NT2/D1 (cell line): ENCODE measurements around the gene SORT1.

Experiments used
- DNase-seq: peaks from one replicate; pipeline ENCODE4 v3.0.0-alpha.2; 2011; ENCODE audit warnings: low read depth, low spot score
- H3K27me3 ChIP-seq: 2 replicates; pipeline ENCODE4 v1.6.0; 2011; ENCODE audit warnings: mild to moderate bottlenecking; ENCODE audit not compliant: insufficient read length, insufficient read depth
- H3K36me3 ChIP-seq: 2 replicates; pipeline ENCODE4 v1.6.1; 2011; ENCODE audit warnings: mild to moderate bottlenecking, low read length, mixed read lengths; ENCODE audit not compliant: insufficient read depth, insufficient read length
- H3K4me1 ChIP-seq: 2 replicates; pipeline ENCODE4 v1.5.1; 2011; ENCODE audit not compliant: insufficient read depth, insufficient read length
- H3K4me3 ChIP-seq: 2 replicates; pipeline ENCODE4 v1.5.1; 2011; ENCODE audit warnings: low read depth; ENCODE audit not compliant: insufficient read length
- H3K9ac ChIP-seq: 2 replicates; pipeline ENCODE4 v1.6.0; 2011; ENCODE audit warnings: low read depth; ENCODE audit not compliant: insufficient read length
- H3K9me3 ChIP-seq: 2 replicates; pipeline ENCODE4 v1.5.1; 2011; ENCODE audit warnings: mild to moderate bottlenecking, low read length; ENCODE audit not compliant: insufficient read depth
- SUZ12 ChIP-seq: IDR thresholded peaks from 2 replicates; pipeline ENCODE4 v1.6.1; 2011; ENCODE audit not compliant: insufficient read length, insufficient read depth; ENCODE audit errors: extremely low read depth
- YY1 ChIP-seq: IDR thresholded peaks from 2 replicates; pipeline ENCODE4 v1.6.1; 2011; ENCODE audit not compliant: insufficient read length, insufficient read depth
- ZNF274 ChIP-seq: IDR thresholded peaks from 2 replicates; pipeline ENCODE4 v1.6.1; 2011; ENCODE audit warnings: mild to moderate bottlenecking, low read depth, low read length

The SORT1 gene

GRCh38 chr1:109270623-109271317 lies 126.9 kb downstream of the SORT1 start:
- TF ChIP-seq SUZ12 (no peak), YY1 (no peak), ZNF274 (no peak)
- no peaks in the 10 kb centered on the region; the same call in 1 of the 2 replicates for H3K9me3 ChIP-seq
- H3K4me3 ChIP-seq: no peak overlapping the region

GRCh38 chr1:109269981-109270622 lies 127.6 kb downstream of the SORT1 start:
- TF ChIP-seq YY1 (no peak), SUZ12 (no peak), ZNF274 (no peak)
- H3K9me3 ChIP-seq: no peaks in the 10 kb centered on the region; the same call in 1 of the 2 replicates
- no peak overlapping the region for H3K4me3 ChIP-seq
- peaks cover 18% of the 10 kb centered on the region for H3K4me1 ChIP-seq
- no peak for DNase-seq
- H3K27me3 ChIP-seq: no peaks in the 10 kb centered on the region
- H3K36me3 ChIP-seq: peaks cover 81% of the 10 kb centered on the region
- no peak overlapping the region for H3K9ac ChIP-seq

More at GRCh38 chr1:109270623-109271317, 126.9 kb downstream of the SORT1 start:
- no peaks in the 10 kb centered on the region for H3K27me3 ChIP-seq
- H3K4me1 ChIP-seq: peaks cover 23% of the 10 kb centered on the region
- no peak for DNase-seq
- H3K9ac ChIP-seq: no peak overlapping the region
- H3K36me3 ChIP-seq: peaks cover 75% of the 10 kb centered on the region

GRCh38 chr1:109269212-109269980 lies 128.3 kb downstream of the SORT1 start:
- TF ChIP-seq YY1 (no peak), SUZ12 (no peak), ZNF274 (no peak)
- H3K4me3 ChIP-seq: no peak overlapping the region
- no peaks in the 10 kb centered on the region for H3K27me3 ChIP-seq
- H3K9me3 ChIP-seq: no peaks in the 10 kb centered on the region; the same call in 1 of the 2 replicates
- no peak overlapping the region for H3K9ac ChIP-seq
- H3K4me1 ChIP-seq: peaks cover 18% of the 10 kb centered on the region
- no peak for DNase-seq
- H3K36me3 ChIP-seq: peaks cover 88% of the 10 kb centered on the region

- Histone ChIP-seq H3K27me3 (no peaks in the 10 kb centered on the region), H3K9ac (no peak overlapping the region), H3K9me3 (no peaks in the 10 kb centered on the region; the same call in 1 of the 2 replicates), H3K4me1 (peaks cover 15% of the 10 kb centered on the region), H3K4me3 (no peak overlapping the region), H3K36me3 (peaks cover 86% of the 10 kb centered on the region)
- TF ChIP-seq SUZ12 (no peak), ZNF274 (no peak)
- DNase-seq: no peak
Observed at GRCh38 chr1:109268431-109269211, 129.1 kb downstream of the SORT1 start.

GRCh38 chr1:109267743-109268300 lies 129.9 kb downstream of the SORT1 start:
- no peak for DNase-seq
- Histone ChIP-seq H3K9ac (peak overlapping the region; percentile 32), H3K4me1 (peaks cover 14% of the 10 kb centered on the region), H3K36me3 (peaks cover 90% of the 10 kb centered on the region), H3K9me3 (no peaks in the 10 kb centered on the region; the same call in 1 of the 2 replicates), H3K4me3 (no peak overlapping the region), H3K27me3 (no peaks in the 10 kb centered on the region)
- TF ChIP-seq YY1 (no peak), ZNF274 (no peak), SUZ12 (no peak)

GRCh38 chr1:109266965-109267364 lies 130.8 kb downstream of the SORT1 start:
- Histone ChIP-seq H3K9me3 (no peaks in the 10 kb centered on the region; the same call in 1 of the 2 replicates), H3K4me1 (peaks cover 12% of the 10 kb centered on the region), H3K27me3 (no peaks in the 10 kb centered on the region), H3K36me3 (peaks cover 90% of the 10 kb centered on the region), H3K9ac (no peak overlapping the region), H3K4me3 (no peak overlapping the region)
- no peak for TF ChIP-seq SUZ12
- no peak for DNase-seq
